Heart left ventricle (tissue), 16 donors: ENCODE results near the gene MBD3. TPM values are rescaled to one million over a fixed set of nuclear protein-coding genes. Genes with fewer than 3 reads are reported as not detected.
A peak's percentile ranks its signal among the peaks of the same experiment; 100 is the strongest.

Source experiments
- ATAC-seq, 4 donors: fragments of 200-7000 bp; cut with Tn5 transposase; one replicate each; pipeline ENCODE4 v1.9.1; 2020 to 2022; ENCODE audit warnings: moderate library complexity in 4 of 4, mild to moderate bottlenecking in 3 of 4, moderate number of reproducible peaks in 1 of 4
- DNase-seq, 5 donors: peaks; one replicate each; pipeline ENCODE4 v3.0.0-alpha.2; 2020
- H3K27ac ChIP-seq, 12 donors: fragments of 200-600 bp; sonication (generic) in 4 of 12; one replicate each; pipeline versions ENCODE4 v1.5.0 to v1.8.0; 2016 to 2022; ENCODE audit warnings: mild to moderate bottlenecking in 2 of 12
- H3K27me3 ChIP-seq, 9 donors: fragments of 200-600 bp; sonication (generic) in 2 of 9; one replicate each; pipeline versions ENCODE4 v1.5.1 to v1.8.0; 2016 to 2022; ENCODE audit warnings: mild to moderate bottlenecking in 3 of 9
- H3K36me3 ChIP-seq, 9 donors: fragments of 200-600 bp; sonication (generic) in 2 of 9; one replicate each; pipeline versions ENCODE4 v1.5.0 to v1.8.0; 2018 to 2022; ENCODE audit warnings: mild to moderate bottlenecking in 2 of 9
- H3K4me1 ChIP-seq, 12 donors: fragments of 200-600 bp; sonication (generic) in 4 of 12; one replicate each; pipeline versions ENCODE4 v1.5.0 to v1.8.0; 2016 to 2022; ENCODE audit warnings: mild to moderate bottlenecking in 3 of 12
- H3K4me3 ChIP-seq, 12 donors: fragments of 200-600 bp; sonication (generic) in 4 of 12; one replicate each; pipeline versions ENCODE4 v1.5.0 to v1.8.0; 2017 to 2022; ENCODE audit warnings: mild to moderate bottlenecking in 9 of 12, moderate library complexity in 4 of 12
- H3K9me3 ChIP-seq, 12 donors: fragments of 200-600 bp; sonication (generic) in 4 of 12; one replicate each; pipeline versions ENCODE4 v1.5.0 to v1.8.0; 2016 to 2022; ENCODE audit warnings: mild to moderate bottlenecking in 1 of 12
- POLR2A ChIP-seq, 2 donors: fragments of 450-650 bp; IDR thresholded peaks; one replicate each; pipeline ENCODE4 v1.6.1; 2017; ENCODE audit warnings: antibody characterized with exemption in 2 of 2, mild to moderate bottlenecking in 2 of 2, moderate library complexity in 2 of 2
- WGBS, 4 donors: extraction: QIAGEN DNeasy Blood & Tissue Kit in 2 of 4; methylation state at CpG; one replicate each; pipeline versions ENCODE4 v1.1.5 to v1.1.7; 2013 to 2018; 5-methylcytosine and 5-hydroxymethylcytosine counted together
- intact Hi-C, 10 donors: fragments of 100-400 bp; cut with DNase I; formaldehyde crosslinking; loops; one replicate each; pipeline versions ENCODE4 v1.11.1 to v1.14.2; 2022
- polyA plus RNA-seq, 2 donors: library from polyadenylated mRNA; stranded (reverse); fragments of 200-250 nt; gene quantifications; one replicate each; pipeline ENCODE4 v1.2.3, GENCODE V29; 2013
- total RNA-seq, 9 donors: library from RNA; depleted of rRNA in 2 of 9; stranded (reverse); fragments of >200 nt in 2 of 9; fragmentation: NEBNext Ultra II Directional in 3 of 9; extraction: Animal tissue kit (Norgen Biotek cat#: 25700) in 3 of 9; gene quantifications; one replicate each; pipeline versions ENCODE4 v1.1.0 to v1.2.4, GENCODE V29; 2016 to 2023
- TF ChIP-seq, protein P1 (sequence below), 12 donors: fragments of 200-600 bp; sonication (generic) in 4 of 12; IDR thresholded peaks; one replicate each; pipeline versions ENCODE4 v1.5.0 to v1.8.0; 2018 to 2022; ENCODE audit warnings: antibody characterized with exemption in 12 of 12, mild to moderate bottlenecking in 5 of 12
- donor health status: ischemic (EF 13 %, LVEDD 7.1; RV severe dilation, severe dysfunction).
- donor health status: healthy with polysubstance abuse.
- donor health status: DM: no; HTN: yes; CAD: no.
- donor health status: DM: no; HTN: no; CAD: no.
- donor health status: ischemic (EF 25% LVEDD 6.9; RV normal size, moderate dysfunction).
- donor health status: ischemic (EF 25% LVEDD 5.7; RV mildly dilated, moderate dysfunction).
- donor health status: healthy.
- donor health status: DM: yes; HTN: yes; CAD: no.
- donor health status: ischemic (EF 35%, LVEDD 5.7; RV mildly dilated, moderate dysfunction).
- donor health status: nonischemic (EF 11% LVEDD 7.7; RV severe dilation, severe dysfunction).
- donor health status: DM: yes; HTN: yes; CAD: no.
- donor health status: PGD.
- donor health status: ischemic (EF 29% LVEDD 5.4; RV normal size, mild dysfunction).
- donor health status: nonischemic (EF 23%, LVEDD 6.1; RV moderate dilation, normal function).

Gene MBD3
- total and polyA plus RNA-seq, 11 donors = 38.6 to 146 (median 72.8) TPM

DNA sequence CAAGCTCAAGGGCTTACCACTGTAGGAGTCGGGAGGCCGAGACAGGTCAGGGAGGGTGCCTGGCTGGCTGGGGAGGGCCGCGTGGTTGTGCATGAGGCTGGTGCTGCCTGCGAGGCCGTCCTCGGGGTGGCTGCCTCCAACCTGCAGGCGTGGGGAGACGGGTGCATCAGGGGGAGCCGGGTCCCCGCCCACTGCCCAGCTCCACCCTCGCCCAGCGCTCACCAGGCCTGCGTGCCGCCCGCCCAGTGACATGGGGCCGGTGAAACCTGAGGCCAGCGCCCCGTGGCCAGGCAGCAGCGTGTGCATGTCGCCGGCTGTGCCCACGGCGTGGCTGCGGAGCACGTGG is 26.4 kb upstream of the MBD3 start:
- Histone ChIP-seq H3K27ac (no peak overlapping the region), H3K9me3 (no peaks in the 10 kb centered on the region), H3K4me1 (peaks cover 0 to 23% (median 9%) of the 10 kb centered on the region in 12 donors), H3K36me3 (peaks cover 0 to 78% (median 38%) of the 10 kb centered on the region in 9 donors), H3K4me3 (no peak overlapping the region), H3K27me3 (no peaks in the 10 kb centered on the region)
- intact Hi-C loops = loop anchor here in 1 of 10 donors (5.0 kb wide), 1 partner anchor 148 kb away; no protein-coding TSS in a partner anchor
- TF ChIP-seq POLR2A (IDR thresholded peaks at IDR 0.05) = no peak
- TF ChIP-seq, protein P1, sequence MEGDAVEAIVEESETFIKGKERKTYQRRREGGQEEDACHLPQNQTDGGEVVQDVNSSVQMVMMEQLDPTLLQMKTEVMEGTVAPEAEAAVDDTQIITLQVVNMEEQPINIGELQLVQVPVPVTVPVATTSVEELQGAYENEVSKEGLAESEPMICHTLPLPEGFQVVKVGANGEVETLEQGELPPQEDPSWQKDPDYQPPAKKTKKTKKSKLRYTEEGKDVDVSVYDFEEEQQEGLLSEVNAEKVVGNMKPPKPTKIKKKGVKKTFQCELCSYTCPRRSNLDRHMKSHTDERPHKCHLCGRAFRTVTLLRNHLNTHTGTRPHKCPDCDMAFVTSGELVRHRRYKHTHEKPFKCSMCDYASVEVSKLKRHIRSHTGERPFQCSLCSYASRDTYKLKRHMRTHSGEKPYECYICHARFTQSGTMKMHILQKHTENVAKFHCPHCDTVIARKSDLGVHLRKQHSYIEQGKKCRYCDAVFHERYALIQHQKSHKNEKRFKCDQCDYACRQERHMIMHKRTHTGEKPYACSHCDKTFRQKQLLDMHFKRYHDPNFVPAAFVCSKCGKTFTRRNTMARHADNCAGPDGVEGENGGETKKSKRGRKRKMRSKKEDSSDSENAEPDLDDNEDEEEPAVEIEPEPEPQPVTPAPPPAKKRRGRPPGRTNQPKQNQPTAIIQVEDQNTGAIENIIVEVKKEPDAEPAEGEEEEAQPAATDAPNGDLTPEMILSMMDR (IDR thresholded peaks at IDR 0.05) = no peak
- DNase-seq (no peak), ATAC-seq (no peak)
- WGBS, 4 donors = 87 to 97% (median 93%) methylated on average over 2 to 26 of the region's 26 CpGs

DNA sequence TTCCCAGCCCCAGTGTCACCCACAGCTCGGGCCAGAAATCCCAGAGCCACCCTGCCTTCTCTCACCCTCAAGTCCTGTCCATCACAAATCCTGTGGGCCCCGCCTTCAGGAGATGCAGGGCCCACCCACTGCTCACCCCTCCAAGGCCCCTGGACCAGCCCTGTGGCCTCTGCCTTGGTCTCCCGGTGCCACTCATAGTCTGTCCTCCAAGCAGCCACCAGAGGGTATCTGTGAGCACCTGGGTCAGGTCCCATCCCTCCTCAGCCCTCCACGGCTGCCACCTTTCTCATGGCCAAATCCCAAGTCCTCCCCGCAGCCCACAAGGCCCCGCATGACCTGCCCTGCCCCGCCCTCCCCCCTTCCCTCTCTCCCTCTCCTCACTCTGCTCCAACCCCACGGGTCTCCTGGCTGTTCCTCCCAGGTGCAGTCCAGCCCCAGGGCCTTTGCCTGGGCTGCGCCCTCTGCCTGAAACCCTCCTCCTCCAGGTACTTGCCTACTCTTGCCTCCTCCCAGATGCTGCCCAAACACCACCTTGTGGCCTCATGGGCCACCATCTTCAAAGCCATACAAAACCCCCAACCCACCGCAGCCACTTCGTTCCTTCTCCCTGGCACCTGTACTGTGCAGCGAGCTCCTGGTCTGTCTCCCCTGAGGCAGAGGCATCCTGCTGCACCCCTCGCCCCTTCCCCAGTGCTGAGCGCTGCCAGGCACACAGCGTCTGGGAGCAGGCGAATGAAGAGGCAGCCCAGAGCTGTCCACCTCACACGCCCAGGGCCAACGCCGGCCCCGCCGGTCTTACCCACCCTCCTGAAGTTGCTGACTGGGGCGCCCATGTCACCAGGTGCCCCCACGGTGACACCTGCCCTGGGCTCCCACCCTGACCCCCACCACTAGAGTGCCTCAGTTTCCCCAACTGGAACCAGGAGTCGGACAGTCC is 25.8 kb upstream of the MBD3 start:
- 78 to 82% (median 81%) methylated on average over 24 of the region's 24 CpGs for WGBS, 4 donors
- ATAC-seq (peak; percentile 51 to 69 (median 60)), DNase-seq (peak in 1 of 5 donors; percentile 61)
- intact Hi-C loops = loop anchor here in 1 of 10 donors (5.0 kb wide), 1 partner anchor 149 kb away; no protein-coding TSS in a partner anchor
- Histone ChIP-seq H3K9me3 (no peaks in the 10 kb centered on the region), H3K27me3 (no peaks in the 10 kb centered on the region), H3K36me3 (peaks cover 0 to 79% (median 33%) of the 10 kb centered on the region in 9 donors), H3K4me1 (peaks cover 0 to 23% (median 9%) of the 10 kb centered on the region in 12 donors), H3K4me3 (no peak overlapping the region), H3K27ac (peak overlapping the region in 5 of 12 donors; percentile 19 to 59 (median 40))
- no peak for TF ChIP-seq POLR2A (IDR thresholded peaks at IDR 0.05)
- TF ChIP-seq, protein P1 (IDR thresholded peaks at IDR 0.05) = peak in 10 of 12 donors; percentile 8 to 52 (median 38)

DNA sequence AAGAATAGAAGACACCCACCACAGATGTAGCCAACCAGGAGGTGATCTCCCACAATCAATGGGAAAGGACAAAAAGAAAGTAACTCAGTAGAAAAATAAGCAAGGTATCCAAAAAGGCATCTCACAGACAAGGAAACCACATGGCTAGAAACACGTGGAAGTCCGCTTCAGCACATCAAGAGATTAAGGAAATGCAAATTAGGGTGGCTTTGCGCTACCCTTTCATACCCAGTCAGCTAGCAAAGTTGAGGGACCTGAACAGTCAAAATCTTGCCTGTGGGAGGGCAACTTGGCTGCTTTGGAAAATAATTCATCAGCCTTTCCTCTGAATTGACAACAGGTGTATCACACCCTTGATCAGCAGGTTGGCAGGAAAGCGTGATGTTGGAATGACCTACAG is 24.2 kb upstream of the MBD3 start:
- ATAC-seq (no peak), DNase-seq (no peak)
- Histone ChIP-seq H3K9me3 (no peaks in the 10 kb centered on the region), H3K36me3 (peaks cover 0 to 82% (median 47%) of the 10 kb centered on the region in 9 donors), H3K27ac (peak overlapping the region in 4 of 12 donors; percentile 11 to 59 (median 32)), H3K4me3 (no peak overlapping the region), H3K27me3 (no peaks in the 10 kb centered on the region), H3K4me1 (peaks cover 0 to 23% (median 9%) of the 10 kb centered on the region in 12 donors)
- TF ChIP-seq, protein P1 (IDR thresholded peaks at IDR 0.05) = no peak
- no peak for TF ChIP-seq POLR2A (IDR thresholded peaks at IDR 0.05)
- 62 to 76% (median 65%) methylated on average over 4 of the region's 4 CpGs for WGBS, 4 donors
- intact Hi-C loops = loop anchor here in 1 of 10 donors (5.0 kb wide), 1 partner anchor 150 kb away; no protein-coding TSS in a partner anchor

DNA sequence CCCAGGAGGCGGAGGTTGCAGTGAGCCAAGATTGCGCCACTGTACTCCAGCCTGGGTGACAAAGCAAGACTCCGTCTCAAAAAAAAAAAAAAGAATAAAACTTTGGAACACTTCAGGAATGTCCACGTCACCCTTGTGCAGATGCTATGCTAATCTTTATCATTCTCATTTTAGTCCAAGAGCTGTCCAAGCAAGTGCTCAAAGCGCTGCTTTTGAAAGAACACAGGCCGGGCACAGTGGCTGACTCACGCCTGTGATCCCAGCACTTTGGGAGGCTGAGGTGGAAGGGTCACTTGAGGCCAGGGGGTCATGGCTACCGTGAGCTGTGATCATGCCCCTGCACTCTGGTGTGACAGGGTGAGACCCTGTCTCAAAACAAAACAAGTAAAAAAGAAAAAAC is 23.7 kb upstream of the MBD3 start:
- no peak for TF ChIP-seq POLR2A (IDR thresholded peaks at IDR 0.05)
- TF ChIP-seq, protein P1 (IDR thresholded peaks at IDR 0.05) = no peak
- H3K36me3 ChIP-seq = peaks cover 0 to 82% (median 50%) of the 10 kb centered on the region in 9 donors
- DNase-seq (peak in 1 of 5 donors; percentile 78), ATAC-seq (peak; percentile 67 to 80 (median 76))
- no peak overlapping the region for H3K4me3 ChIP-seq
- intact Hi-C loops = loop anchor here in 1 of 10 donors (5.0 kb wide), 1 partner anchor 151 kb away; no protein-coding TSS in a partner anchor
- no peaks in the 10 kb centered on the region for H3K9me3 ChIP-seq
- H3K27ac ChIP-seq = peak overlapping the region in 4 of 12 donors; percentile 29 to 59 (median 48)
- 63 to 70% (median 67%) methylated on average over 8 of the region's 8 CpGs for WGBS, 4 donors
- peaks cover 0 to 23% (median 9%) of the 10 kb centered on the region in 12 donors for H3K4me1 ChIP-seq
- H3K27me3 ChIP-seq = no peaks in the 10 kb centered on the region
